Mucosa of descending colon (tissue), 3 donors: ENCODE results near the gene PHYHIPL. TPM values are rescaled to one million over a fixed set of nuclear protein-coding genes. Genes with fewer than 3 reads are reported as not detected.

Source experiments
- ATAC-seq: fragments of 200-7000 bp; cut with Tn5 transposase; one replicate; pipeline ENCODE4 v1.9.1; 2020; ENCODE audit warnings: mild to moderate bottlenecking, moderate library complexity
- DNase-seq, 3 donors: peaks; one replicate each; pipeline ENCODE4 v3.0.0-alpha.2; 2020
- H3K36me3 ChIP-seq: fragments of 200-600 bp; one replicate; pipeline ENCODE4 v1.8.0; 2021; ENCODE audit warnings: low read depth, mild to moderate bottlenecking
- H3K4me1 ChIP-seq: fragments of 200-600 bp; one replicate; pipeline ENCODE4 v1.8.0; 2021; ENCODE audit warnings: low read depth, mild to moderate bottlenecking
- H3K4me3 ChIP-seq: fragments of 200-600 bp; one replicate; pipeline ENCODE4 v1.8.0; 2021; ENCODE audit warnings: mild to moderate bottlenecking
- H3K9me3 ChIP-seq: fragments of 200-600 bp; one replicate; pipeline ENCODE4 v1.8.0; 2021; ENCODE audit warnings: mild to moderate bottlenecking
- intact Hi-C, 2 donors: fragments of 100-400 bp; cut with DNase I in 1 of 2; cut with micrococcal nuclease in 1 of 2; formaldehyde crosslinking; loops; one replicate each; pipeline versions ENCODE4 v1.11.0 to v1.11.1; 2022; cut with DNase I, micrococcal nuclease
- total RNA-seq, 3 donors: library from RNA; stranded (reverse); fragmentation: NEBNext Ultra II Directional in 2 of 3; extraction: Animal tissue kit (Norgen Biotek cat#: 25700) in 2 of 3; gene quantifications; one replicate each; pipeline versions ENCODE4 v1.2.1 to v1.2.4, GENCODE V29; 2021 to 2023
- TF ChIP-seq, protein P1 (sequence below): fragments of 200-600 bp; IDR thresholded peaks from one replicate; pipeline ENCODE4 v1.8.0; 2022; ENCODE audit warnings: antibody characterized with exemption, mild to moderate bottlenecking
- donor health status: DM: no; HTN: no; CAD: no; lungs with moderate emphysema.
- donor health status: DM: no; HTN: no; CAD: no.
- donor health status: DM: no; HTN: yes; CAD: no.

PHYHIPL gene
- total RNA-seq, 3 donors from 2014 or later: 0.20 to 3.1 (median 0.39) TPM

DNA sequence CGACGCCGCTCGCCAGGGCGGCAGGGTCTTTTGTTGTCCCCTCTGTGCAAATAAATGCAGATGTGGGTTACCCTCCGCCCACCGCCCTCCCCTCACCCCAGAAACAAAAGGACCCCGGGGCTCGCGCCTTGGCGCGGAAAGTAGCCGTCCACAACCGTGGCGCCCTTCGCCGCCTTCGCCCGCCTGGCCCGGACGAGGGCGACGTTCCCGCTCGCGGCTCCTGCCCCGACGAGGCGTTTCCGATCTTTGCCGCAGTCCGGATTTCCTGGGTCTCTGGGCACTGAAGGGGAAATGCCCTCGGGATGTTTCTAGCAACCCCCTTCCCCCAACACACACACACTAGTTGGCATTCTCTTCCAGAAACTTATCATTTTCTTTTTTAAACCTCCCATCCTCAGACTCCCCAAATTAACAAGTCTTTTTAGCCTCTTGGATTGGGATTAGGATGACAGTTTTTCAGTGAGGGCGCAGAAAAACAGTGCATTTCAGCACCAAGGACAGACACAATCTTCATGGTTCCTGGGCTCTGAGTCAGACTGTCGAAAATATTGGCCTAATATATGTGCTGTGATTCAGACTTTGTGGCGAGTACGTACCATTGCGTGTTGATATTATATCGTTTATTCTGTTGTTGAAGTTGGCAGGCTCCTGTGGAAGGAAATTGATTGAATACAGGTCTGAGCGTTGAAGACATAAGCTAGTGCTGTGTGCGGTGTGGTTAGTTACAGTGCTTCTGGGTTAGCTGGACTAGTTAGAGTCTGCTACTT is 771 bp downstream of the PHYHIPL start:
- Histone ChIP-seq H3K9me3 (no peaks in the 10 kb centered on the region), H3K36me3 (no peaks in the 10 kb centered on the region), H3K4me3 (no peak overlapping the region), H3K4me1 (peaks cover 5% of the 10 kb centered on the region)
- TF ChIP-seq, protein P1, sequence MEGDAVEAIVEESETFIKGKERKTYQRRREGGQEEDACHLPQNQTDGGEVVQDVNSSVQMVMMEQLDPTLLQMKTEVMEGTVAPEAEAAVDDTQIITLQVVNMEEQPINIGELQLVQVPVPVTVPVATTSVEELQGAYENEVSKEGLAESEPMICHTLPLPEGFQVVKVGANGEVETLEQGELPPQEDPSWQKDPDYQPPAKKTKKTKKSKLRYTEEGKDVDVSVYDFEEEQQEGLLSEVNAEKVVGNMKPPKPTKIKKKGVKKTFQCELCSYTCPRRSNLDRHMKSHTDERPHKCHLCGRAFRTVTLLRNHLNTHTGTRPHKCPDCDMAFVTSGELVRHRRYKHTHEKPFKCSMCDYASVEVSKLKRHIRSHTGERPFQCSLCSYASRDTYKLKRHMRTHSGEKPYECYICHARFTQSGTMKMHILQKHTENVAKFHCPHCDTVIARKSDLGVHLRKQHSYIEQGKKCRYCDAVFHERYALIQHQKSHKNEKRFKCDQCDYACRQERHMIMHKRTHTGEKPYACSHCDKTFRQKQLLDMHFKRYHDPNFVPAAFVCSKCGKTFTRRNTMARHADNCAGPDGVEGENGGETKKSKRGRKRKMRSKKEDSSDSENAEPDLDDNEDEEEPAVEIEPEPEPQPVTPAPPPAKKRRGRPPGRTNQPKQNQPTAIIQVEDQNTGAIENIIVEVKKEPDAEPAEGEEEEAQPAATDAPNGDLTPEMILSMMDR: no peak
- intact Hi-C loops: no loop called here
- DNase-seq (peak in 2 of 3 donors; percentile 21 to 28), ATAC-seq (peak; percentile 56)

DNA sequence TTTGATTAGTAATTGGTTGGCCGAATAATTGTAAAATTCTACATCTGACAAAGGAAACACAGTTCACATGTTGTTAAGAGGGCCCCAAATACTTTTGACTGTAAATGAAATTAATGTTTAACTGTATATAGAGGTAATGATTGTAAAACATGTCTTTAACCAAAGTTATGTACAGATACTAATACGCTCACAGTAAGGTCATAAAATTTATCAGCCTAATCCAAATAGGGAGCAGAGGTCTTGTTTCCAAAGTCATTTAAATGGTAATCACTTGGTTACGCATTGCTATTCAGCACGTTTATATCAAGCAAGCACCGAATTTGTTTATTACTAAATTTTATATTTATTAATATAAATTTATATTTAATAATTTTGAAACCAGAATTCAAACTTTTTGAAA is 1.4 kb downstream of the PHYHIPL start:
- TF ChIP-seq, protein P1: no peak
- Histone ChIP-seq H3K4me3 (no peak overlapping the region), H3K36me3 (no peaks in the 10 kb centered on the region), H3K9me3 (no peaks in the 10 kb centered on the region), H3K4me1 (peaks cover 5% of the 10 kb centered on the region)
- intact Hi-C loops: no loop called here
- no peak for DNase-seq
- ATAC-seq: no peak

DNA sequence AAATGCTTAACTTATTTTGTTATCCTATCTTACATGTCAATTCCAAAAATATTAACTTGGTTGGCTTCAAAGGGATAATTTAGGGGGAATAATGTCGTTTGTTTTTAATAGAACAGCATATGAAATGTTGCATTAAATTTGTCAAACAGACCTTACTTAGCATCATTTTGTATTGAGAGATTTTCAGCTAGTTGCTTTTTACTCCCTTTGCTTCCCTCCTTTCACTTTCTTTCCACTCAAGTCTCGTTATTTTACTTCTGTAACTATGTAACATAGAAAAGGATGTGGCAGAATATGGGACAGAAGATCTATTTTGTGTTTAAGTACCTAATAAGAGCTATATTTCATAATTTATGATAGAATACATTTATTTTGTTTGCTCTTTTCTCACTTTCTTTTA is 2.6 kb downstream of the PHYHIPL start:
- ATAC-seq (no peak), DNase-seq (no peak)
- TF ChIP-seq, protein P1: no peak
- Histone ChIP-seq H3K4me3 (no peak overlapping the region), H3K36me3 (no peaks in the 10 kb centered on the region), H3K9me3 (no peaks in the 10 kb centered on the region), H3K4me1 (peaks cover 5% of the 10 kb centered on the region)
- intact Hi-C loops: no loop called here

DNA sequence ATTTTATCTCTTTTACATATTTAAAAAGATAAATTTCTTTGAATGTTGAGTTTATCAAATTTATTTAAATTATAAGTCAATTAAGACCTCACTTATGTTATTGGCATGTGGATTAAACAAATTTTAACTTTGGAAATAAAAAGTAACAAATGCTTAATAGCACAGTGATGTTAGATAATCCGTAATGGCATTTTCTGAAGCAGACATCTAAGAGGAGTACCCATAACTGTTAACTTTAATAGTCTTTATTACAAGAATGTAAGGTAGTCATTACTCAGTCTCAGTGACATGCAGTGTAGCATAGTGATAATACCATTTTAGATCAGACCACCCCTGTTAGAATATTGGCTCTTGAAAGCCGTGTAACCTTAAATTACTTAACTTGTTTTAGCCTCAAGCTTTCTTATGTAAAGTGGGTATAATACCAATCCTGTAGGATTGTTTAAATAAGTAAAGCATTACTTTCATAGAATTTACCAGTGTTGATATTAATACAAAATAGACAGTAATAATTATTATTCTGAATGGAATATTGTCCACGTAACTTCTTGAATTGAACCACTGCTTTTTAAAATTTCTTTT is 4.3 kb downstream of the PHYHIPL start:
- peaks cover 5% of the 10 kb centered on the region for H3K4me1 ChIP-seq
- no peak overlapping the region for H3K4me3 ChIP-seq
- ATAC-seq (no peak), DNase-seq (no peak)
- intact Hi-C loops: no loop called here
- TF ChIP-seq, protein P1: no peak
- H3K9me3 ChIP-seq: no peaks in the 10 kb centered on the region
- no peaks in the 10 kb centered on the region for H3K36me3 ChIP-seq

DNA sequence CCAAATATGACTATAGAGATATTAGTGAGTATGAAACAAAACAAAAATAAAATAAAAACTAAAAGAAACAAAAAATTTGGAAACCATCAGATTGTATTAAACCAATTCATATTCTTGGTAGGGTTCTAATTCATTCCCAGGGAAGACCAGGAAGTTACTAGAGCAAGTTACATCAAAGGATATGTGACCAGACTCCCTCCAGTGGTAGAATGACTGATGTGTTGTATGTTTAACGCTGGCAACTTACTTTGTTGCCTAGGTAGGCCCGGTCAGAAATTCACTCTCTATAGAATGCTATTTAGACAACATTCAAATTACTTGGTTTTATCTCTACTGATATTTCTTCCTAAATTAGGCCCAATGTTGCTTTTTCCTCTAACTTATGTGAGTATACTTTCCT is 5.2 kb downstream of the PHYHIPL start:
- DNase-seq (peak in 1 of 3 donors; percentile 39), ATAC-seq (peak; percentile 75)
- intact Hi-C loops: no loop called here
- peaks cover 2% of the 10 kb centered on the region for H3K4me1 ChIP-seq
- no peak overlapping the region for H3K4me3 ChIP-seq
- H3K9me3 ChIP-seq: no peaks in the 10 kb centered on the region
- TF ChIP-seq, protein P1: no peak
- H3K36me3 ChIP-seq: no peaks in the 10 kb centered on the region
